Measurements from ENCODE around the gene PSMA5.
"Not testable (repeated sequence)": the region's sequence is repeated elsewhere in the genome, so short reads cannot be mapped to it uniquely, and the experiment has no call there.

GRCh38 chr1:109395282-109395599 lies 31.0 kb downstream of the PSMA5 start:
- TF ChIP-seq CTCF (IDR thresholded peaks at IDR 0.05); ZFX (IDR thresholded peaks at IDR 0.05; ENCODE audit: borderline replicate concordance): not testable (repeated sequence)

All from 22Rv1 (cell line).